ENCODE results near the gene TRPM7.

GRCh38 chr15:50513001-50513400 lies 173.6 kb downstream of the TRPM7 start:
- TF ChIP-seq POLR2A (IDR thresholded peaks at IDR 0.05) (no peak), CTCF (IDR thresholded peaks at IDR 0.05) (no peak)
